Activated T-cell treated with anti-CD3 and anti-CD28 coated beads for 48 hours (primary cell): ENCODE data around the gene RASGRP3.

ENCODE experiments used
- DNase-seq: peaks from one replicate; pipeline ENCODE4 v3.0.0-alpha.2; 2020; ENCODE audit warnings: low read depth

The RASGRP3 gene

DNA sequence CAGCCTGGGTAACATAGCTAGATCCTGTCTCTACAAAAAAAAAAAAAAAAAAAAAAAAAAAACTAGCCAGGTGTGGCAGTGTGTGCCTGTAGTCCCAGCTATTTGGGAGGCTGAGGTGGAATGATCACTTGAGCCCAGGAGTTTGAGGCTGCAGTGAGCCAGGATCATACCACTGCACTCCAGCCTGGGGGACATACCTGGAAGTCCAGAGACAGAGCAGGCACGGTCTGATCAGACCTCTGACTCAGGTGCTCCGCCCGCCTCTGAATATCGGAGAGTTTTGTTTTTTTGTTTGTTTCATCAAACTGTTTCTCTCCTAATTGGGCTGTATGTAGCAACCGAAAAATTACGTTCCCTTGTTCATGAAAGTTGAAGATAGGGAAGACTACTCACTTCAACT is 49.2 kb downstream of the RASGRP3 start:
- no peak for DNase-seq

- DNase-seq: no peak
Measured at GRCh38 chr2:33526132-33526531, 49.7 kb downstream of the RASGRP3 start.

- DNase-seq: no peak
Measured at GRCh38 chr2:33526921-33527320, 50.5 kb downstream of the RASGRP3 start.

- no peak for DNase-seq
Measured at GRCh38 chr2:33528441-33528950, 52.0 kb downstream of the RASGRP3 start.

DNA sequence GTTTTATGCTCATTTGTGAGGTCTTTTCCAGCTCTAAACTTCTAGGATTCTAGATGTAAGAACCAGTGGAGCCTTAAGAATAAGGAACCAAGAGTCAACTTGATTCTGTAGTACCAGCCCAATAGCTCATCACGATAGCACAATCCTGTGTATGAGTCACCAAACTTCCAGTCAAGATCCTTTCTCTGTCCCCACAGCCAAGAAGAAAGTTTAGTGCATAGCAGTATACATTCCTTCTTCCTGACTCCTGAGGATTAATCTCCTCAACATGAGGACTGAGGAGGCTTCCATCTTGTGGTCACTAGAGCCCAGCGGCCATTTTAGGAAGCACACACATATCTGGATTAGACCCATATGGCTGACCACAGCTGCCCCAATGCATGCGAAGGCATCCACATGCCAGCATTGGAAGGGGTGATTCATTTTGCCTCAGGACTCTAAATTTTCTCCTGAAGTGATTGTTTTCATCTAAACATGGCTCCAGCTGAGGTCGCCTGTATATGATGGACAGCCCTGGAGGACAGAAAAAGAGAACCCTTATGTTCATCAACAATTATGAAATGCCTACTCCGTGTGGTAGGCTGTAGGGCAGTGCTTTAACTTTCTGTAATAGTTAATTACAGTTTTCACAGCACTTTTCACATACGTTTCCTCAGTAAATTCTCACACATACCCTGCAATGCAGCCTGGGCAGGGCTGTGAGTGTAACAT is 53.5 kb downstream of the RASGRP3 start:
- DNase-seq: no peak

DNA sequence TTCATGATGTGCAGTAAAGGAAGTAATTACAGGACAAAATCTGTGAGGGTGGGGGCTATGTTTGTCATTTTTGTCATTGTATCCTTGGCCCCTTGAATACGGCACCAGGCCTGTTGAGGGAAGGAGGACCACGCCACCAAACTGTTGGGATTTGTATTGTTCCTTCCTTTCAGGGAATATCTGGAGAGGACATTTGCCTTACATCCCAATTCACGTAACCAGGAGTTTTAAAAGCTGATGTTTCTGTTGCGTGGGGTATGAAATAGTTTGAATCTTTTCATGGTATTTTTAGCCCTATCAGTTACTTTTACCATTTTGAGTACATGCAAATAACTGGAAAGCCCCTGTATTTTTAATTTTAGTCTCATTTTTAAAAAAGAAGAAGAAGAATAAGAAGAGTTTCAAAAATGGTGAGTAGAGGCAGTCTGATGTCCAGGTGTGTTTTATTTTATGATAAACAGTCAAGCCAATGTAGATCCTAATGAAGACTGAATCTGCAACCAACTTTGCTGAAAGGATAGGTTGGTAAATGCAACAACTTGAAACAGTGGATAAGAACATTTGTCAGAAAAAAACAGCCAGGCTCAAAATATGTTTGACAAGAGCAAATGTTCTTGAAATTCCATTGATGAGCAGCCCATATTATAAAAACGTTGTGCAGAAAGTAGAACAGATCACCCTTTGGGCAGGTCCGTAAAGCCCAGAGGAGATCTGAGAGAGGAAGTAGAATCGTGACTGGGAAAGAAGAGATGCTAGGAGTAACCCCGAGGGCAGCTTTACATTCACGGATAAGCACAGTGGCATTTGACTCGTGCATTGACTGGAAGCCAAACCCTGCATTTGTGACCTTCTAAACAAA is 54.5 kb downstream of the RASGRP3 start:
- DNase-seq: no peak

GRCh38 chr2:33531549-33532059 is 55.2 kb downstream of the RASGRP3 start:
- no peak for DNase-seq

DNA sequence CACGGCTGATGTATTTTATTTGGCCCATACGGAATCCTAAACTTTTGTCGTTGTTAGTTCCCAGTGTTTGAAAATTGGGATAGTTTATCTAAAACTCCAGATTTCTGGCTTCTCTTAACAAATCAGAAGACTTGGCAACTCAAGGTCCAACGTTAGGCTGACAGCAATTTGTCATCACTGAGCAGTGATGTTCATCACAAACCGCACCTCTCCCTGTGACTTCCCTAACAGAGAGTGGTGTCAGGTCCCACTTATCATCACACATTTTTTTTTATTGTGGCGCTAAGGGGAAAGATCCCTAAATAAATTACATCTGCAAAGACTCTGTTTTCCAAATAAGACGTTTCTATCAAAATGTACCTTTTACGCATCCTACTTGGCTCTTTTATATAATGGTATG is 55.7 kb downstream of the RASGRP3 start:
- DNase-seq: no peak

DNA sequence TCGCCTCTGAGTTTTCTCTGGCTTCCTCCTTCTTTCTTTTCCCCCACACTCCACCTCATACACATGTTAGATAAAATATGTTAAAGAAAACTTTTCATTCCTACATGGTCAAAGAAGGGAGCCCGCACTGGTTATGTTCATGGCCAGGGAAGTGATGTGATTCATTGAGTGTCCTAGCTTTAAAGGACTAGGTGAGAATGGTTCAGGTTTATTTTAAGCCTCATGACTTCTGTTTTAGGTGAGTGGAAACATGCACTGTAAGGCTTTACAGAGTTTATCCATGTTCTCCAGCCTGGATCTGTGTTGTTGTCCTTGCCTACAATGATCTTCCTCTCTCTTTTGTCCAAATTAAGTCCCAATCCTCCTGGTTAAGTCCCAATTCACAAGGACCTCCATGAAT is 56.5 kb downstream of the RASGRP3 start:
- no peak for DNase-seq

DNA sequence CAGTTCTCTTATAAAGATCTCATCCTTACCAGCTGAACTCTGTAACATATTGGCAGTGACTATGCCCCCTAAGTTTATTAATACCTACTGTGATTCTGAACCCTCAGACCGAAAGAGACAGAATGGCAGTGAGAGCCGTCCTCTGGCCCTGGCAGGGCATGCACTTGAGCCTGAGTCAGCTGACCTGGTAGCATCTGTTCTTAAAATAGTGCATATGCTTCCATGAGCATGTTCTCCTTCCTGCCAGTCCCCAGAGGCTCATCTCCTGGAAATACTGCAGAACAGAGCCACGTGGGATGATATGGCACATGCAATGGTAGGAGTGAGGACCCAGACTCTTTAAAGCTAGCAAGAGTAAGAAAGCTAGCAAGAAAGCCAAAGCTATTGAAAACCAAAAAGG is 59.0 kb downstream of the RASGRP3 start:
- DNase-seq: no peak

DNA sequence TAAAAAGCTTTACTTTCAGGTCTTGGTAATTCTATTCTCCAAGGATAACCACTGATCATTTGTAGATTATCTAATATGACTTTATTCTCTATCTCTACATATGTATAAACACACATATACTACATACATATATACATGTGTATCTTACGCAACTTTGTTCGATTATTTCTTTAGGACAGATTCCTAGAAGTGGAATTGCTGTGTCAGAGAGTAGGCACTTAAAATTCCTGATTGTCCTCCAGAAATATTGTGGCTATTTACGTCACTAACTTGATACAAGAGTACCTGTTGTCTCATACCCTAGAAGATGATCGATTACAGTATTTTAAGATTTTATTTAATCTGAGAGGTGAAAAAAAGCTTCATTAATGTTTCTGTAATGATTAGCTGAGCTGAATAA is 64.8 kb downstream of the RASGRP3 start:
- no peak for DNase-seq

GRCh38 chr2:33550206-33550605 is 73.8 kb downstream of the RASGRP3 start:
- no peak for DNase-seq

- DNase-seq: no peak
Measured at GRCh38 chr2:33552758-33553461, 76.5 kb downstream of the RASGRP3 start.

DNA sequence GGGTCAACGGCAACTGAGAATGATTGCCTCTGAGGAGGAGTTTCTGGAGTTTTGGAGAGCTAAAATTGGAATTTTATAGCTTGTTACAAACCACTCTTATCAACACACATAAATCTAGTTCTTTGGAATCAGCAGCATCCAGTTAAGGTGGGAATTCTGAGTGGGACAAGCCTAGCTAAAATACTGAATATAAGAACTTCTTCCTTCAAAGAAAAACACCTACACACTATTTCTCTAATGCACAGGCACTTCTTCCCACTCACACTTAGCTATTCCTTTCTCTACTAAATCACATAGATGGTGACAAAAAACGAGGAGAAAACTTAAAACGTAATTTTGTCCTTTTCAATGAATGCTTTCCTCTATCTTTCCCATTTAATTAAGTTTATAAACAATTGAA is 79.2 kb downstream of the RASGRP3 start:
- no peak for DNase-seq

- DNase-seq: no peak
Measured at GRCh38 chr2:33559328-33559727, 82.9 kb downstream of the RASGRP3 start.

DNA sequence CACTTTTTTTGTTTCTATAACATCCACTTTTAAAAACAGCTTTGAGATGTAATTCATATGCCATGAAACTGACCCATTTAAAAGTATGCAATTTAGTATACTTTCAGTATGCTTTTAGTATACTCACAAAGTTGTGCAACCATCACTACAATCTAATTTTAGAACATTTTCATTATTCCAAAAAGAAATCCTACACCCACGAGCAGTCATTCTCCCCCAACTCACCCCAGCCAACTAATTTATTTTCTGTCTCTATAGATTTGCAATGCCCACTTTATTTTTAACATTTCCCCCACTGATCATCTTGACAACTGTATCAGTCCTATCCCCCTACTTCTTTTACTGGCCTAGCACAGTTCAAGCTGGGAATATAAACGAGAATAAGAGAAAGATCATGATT is 83.6 kb downstream of the RASGRP3 start:
- DNase-seq: no peak

DNA sequence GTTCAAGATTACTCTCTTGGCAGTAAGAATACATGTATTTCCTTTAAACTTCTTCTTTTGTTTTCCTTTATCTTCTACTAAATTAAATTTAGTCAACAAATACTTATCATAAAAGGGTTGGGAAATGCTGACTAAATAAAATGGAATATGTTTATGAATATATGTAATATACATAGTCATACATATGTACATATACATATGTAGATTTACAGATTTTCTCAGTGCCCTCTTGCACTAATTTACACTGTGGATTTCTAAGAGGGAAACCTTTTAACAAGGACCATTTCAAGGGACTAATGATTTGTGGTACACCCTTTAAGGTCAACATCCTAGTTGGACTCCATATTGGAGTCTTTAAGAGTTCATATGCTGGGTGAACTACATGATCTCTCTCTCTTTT is 85.4 kb downstream of the RASGRP3 start:
- DNase-seq: no peak

GRCh38 chr2:33570681-33571080 is 94.2 kb downstream of the RASGRP3 start:
- no peak for DNase-seq

GRCh38 chr2:33573657-33574056 is 97.2 kb downstream of the RASGRP3 start:
- DNase-seq: no peak

- no peak for DNase-seq
Measured at GRCh38 chr2:33577084-33577483, 100.6 kb downstream of the RASGRP3 start.

- DNase-seq: no peak
Measured at GRCh38 chr2:33577668-33578067, 101.2 kb downstream of the RASGRP3 start.

GRCh38 chr2:33579227-33579626 is 102.8 kb downstream of the RASGRP3 start:
- DNase-seq: no peak
